ENCODE data around the gene MAP3K12. TPM values are rescaled to one million over a fixed set of nuclear protein-coding genes. Genes with fewer than 3 reads are reported as not detected.

The MAP3K12 gene
- total and polyA plus RNA-seq, 2 donors (not counting 1 experiment from before 2014, with no cell fraction given): 31.6 to 40.8 TPM

- H3K9me3 ChIP-seq (ENCODE audit: control insufficient read depth, insufficient read depth, low read depth, low read length): no peaks in the 10 kb centered on the region
- peak overlapping the region; percentile 23 for H3K4me2 ChIP-seq (ENCODE audit: extremely low read depth, insufficient read depth, low read length)
- H3K79me2 ChIP-seq (ENCODE audit: control insufficient read depth, insufficient read depth, low read length): peaks cover 33% of the 10 kb centered on the region
- H4K20me1 ChIP-seq (ENCODE audit: control insufficient read depth, extremely low read depth, insufficient read depth, low read length): no peaks in the 10 kb centered on the region
- H3K27ac ChIP-seq (ENCODE audit: insufficient read depth, low read length): no peak overlapping the region
- peaks cover 29% of the 10 kb centered on the region for H3K4me1 ChIP-seq (ENCODE audit: control insufficient read depth, extremely low read depth, insufficient read depth, low read length)
- no peak overlapping the region for H3K9ac ChIP-seq (ENCODE audit: insufficient read depth, low read length)
- H3K4me3 ChIP-seq (replicated peaks in 1 of 4; ENCODE audit: control extremely low read depth in 1 of 4, insufficient read depth in 1 of 4, low read depth in 3 of 4, low read length in 4 of 4): peak overlapping the region in 2 of 4 experiments; percentile 38 to 57
- no peak overlapping the region for H2AFZ ChIP-seq (ENCODE audit: low read length)
- no peak for DNase-seq (ENCODE audit: low read depth in 2 of 2)
- TF ChIP-seq, protein P1, sequence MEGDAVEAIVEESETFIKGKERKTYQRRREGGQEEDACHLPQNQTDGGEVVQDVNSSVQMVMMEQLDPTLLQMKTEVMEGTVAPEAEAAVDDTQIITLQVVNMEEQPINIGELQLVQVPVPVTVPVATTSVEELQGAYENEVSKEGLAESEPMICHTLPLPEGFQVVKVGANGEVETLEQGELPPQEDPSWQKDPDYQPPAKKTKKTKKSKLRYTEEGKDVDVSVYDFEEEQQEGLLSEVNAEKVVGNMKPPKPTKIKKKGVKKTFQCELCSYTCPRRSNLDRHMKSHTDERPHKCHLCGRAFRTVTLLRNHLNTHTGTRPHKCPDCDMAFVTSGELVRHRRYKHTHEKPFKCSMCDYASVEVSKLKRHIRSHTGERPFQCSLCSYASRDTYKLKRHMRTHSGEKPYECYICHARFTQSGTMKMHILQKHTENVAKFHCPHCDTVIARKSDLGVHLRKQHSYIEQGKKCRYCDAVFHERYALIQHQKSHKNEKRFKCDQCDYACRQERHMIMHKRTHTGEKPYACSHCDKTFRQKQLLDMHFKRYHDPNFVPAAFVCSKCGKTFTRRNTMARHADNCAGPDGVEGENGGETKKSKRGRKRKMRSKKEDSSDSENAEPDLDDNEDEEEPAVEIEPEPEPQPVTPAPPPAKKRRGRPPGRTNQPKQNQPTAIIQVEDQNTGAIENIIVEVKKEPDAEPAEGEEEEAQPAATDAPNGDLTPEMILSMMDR (conservative IDR thresholded peaks at IDR 0.05 in 1 of 2, IDR thresholded peaks at IDR 0.05 in 1 of 2; ENCODE audit: low read depth in 1 of 2, low read length in 2 of 2): no peak
- TF ChIP-seq EZH2 (IDR thresholded peaks at IDR 0.05; ENCODE audit: low read length, missing control alignments): no peak
- no peaks in the 10 kb centered on the region for H3K27me3 ChIP-seq (ENCODE audit: control insufficient read depth, insufficient read depth, low read length)
- H3K36me3 ChIP-seq (ENCODE audit: control insufficient read depth, insufficient read depth, low read length): peaks cover 4% of the 10 kb centered on the region
Measured at GRCh38 chr12:53497461-53497860, 1.8 kb downstream of the MAP3K12 start.

DNA sequence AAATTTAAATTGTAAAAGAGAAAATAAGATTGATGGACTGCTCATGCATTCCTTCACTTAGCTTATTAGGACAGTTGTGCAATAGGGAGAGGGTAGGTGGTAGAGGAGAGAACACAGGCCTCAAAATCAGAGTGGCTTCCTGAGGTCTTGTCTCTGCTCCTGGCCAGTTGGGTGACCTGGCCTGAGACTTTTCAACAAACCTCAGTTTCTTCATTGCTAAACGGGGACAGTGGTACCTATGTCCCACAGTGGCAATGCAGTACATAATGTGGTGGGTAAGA, 2.6 kb downstream of the MAP3K12 start:
- Histone ChIP-seq H3K4me2 (ENCODE audit: extremely low read depth, insufficient read depth, low read length) (peak overlapping the region; percentile 51), H3K36me3 (ENCODE audit: control insufficient read depth, insufficient read depth, low read length) (peaks cover 4% of the 10 kb centered on the region), H3K9ac (ENCODE audit: insufficient read depth, low read length) (no peak overlapping the region), H3K4me3 (replicated peaks in 1 of 4; ENCODE audit: control extremely low read depth in 1 of 4, insufficient read depth in 1 of 4, low read depth in 3 of 4, low read length in 4 of 4) (peak overlapping the region in 2 of 4 experiments; percentile 38 to 57), H4K20me1 (ENCODE audit: control insufficient read depth, extremely low read depth, insufficient read depth, low read length) (no peaks in the 10 kb centered on the region), H3K27me3 (ENCODE audit: control insufficient read depth, insufficient read depth, low read length) (no peaks in the 10 kb centered on the region), H3K27ac (ENCODE audit: insufficient read depth, low read length) (no peak overlapping the region), H3K4me1 (ENCODE audit: control insufficient read depth, extremely low read depth, insufficient read depth, low read length) (peaks cover 30% of the 10 kb centered on the region), H3K79me2 (ENCODE audit: control insufficient read depth, insufficient read depth, low read length) (peaks cover 36% of the 10 kb centered on the region), H2AFZ (ENCODE audit: low read length) (no peak overlapping the region), H3K9me3 (ENCODE audit: control insufficient read depth, insufficient read depth, low read depth, low read length) (no peaks in the 10 kb centered on the region)
- TF ChIP-seq, protein P1 (conservative IDR thresholded peaks at IDR 0.05 in 1 of 2, IDR thresholded peaks at IDR 0.05 in 1 of 2; ENCODE audit: low read depth in 1 of 2, low read length in 2 of 2): no peak
- TF ChIP-seq EZH2 (IDR thresholded peaks at IDR 0.05; ENCODE audit: low read length, missing control alignments): no peak
- DNase-seq (ENCODE audit: low read depth in 2 of 2): no peak

GRCh38 chr12:53495903-53496751, 3.1 kb downstream of the MAP3K12 start:
- H2AFZ ChIP-seq (ENCODE audit: low read length): no peak overlapping the region
- H3K4me1 ChIP-seq (ENCODE audit: control insufficient read depth, extremely low read depth, insufficient read depth, low read length): peaks cover 27% of the 10 kb centered on the region

More at GRCh38 chr12:53495903-53496751, 3.1 kb downstream of the MAP3K12 start:
- peaks cover 4% of the 10 kb centered on the region for H3K36me3 ChIP-seq (ENCODE audit: control insufficient read depth, insufficient read depth, low read length)
- no peak for TF ChIP-seq EZH2 (IDR thresholded peaks at IDR 0.05; ENCODE audit: low read length, missing control alignments)
- TF ChIP-seq, protein P1 (conservative IDR thresholded peaks at IDR 0.05 in 1 of 2, IDR thresholded peaks at IDR 0.05 in 1 of 2; ENCODE audit: low read depth in 1 of 2, low read length in 2 of 2): no peak
- H4K20me1 ChIP-seq (ENCODE audit: control insufficient read depth, extremely low read depth, insufficient read depth, low read length): no peaks in the 10 kb centered on the region
- H3K79me2 ChIP-seq (ENCODE audit: control insufficient read depth, insufficient read depth, low read length): peaks cover 34% of the 10 kb centered on the region
- H3K4me3 ChIP-seq (replicated peaks in 1 of 4; ENCODE audit: control extremely low read depth in 1 of 4, insufficient read depth in 1 of 4, low read depth in 3 of 4, low read length in 4 of 4): peak overlapping the region in 2 of 4 experiments; percentile 38 to 57
- H3K4me2 ChIP-seq (ENCODE audit: extremely low read depth, insufficient read depth, low read length): peak overlapping the region; percentile 51
- H3K27ac ChIP-seq (ENCODE audit: insufficient read depth, low read length): peak overlapping the region; percentile 29
- peak; percentile 46 to 88 for DNase-seq (ENCODE audit: low read depth in 2 of 2)
- H3K9me3 ChIP-seq (ENCODE audit: control insufficient read depth, insufficient read depth, low read depth, low read length): no peaks in the 10 kb centered on the region
- H3K9ac ChIP-seq (ENCODE audit: insufficient read depth, low read length): no peak overlapping the region
- no peaks in the 10 kb centered on the region for H3K27me3 ChIP-seq (ENCODE audit: control insufficient read depth, insufficient read depth, low read length)

All from fibroblast of lung (primary cell).